ENCODE results near the gene COX7A2L. TPM values are rescaled to one million over a fixed set of nuclear protein-coding genes. Genes with fewer than 3 reads are reported as not detected.

COX7A2L gene
- polyA plus RNA-seq, 1 of the 3 experiments (the other 2 are of a cell fraction), result 77.6 TPM

DNA sequence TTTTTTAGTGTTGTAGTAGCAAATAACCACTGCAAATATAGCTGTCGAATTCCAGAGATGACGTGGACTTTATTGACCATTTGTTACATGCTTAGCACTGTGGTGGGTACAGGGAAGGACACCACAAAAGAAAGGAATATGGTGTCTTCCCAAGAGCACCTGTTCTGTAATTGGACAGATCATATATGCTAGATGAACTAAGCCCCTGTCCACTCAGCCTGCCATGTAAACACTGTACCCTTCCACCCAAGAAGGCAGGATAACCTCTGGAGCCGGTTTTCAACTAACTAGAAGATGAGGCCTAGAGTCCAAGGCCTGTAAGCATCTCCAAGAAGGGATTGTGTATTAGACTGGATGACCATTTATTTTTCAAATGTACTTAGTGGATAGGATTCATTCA, 44.1 kb downstream of the COX7A2L start:
- H3K9me3 ChIP-seq, result no peaks in the 10 kb centered on the region
- H3K9me2 ChIP-seq, result no peaks in the 10 kb centered on the region
- H3F3A ChIP-seq (replicated peaks; ENCODE audit: insufficient read depth), result peaks cover 24% of the 10 kb centered on the region
- H3K27ac ChIP-seq (ENCODE audit: low read depth in 2 of 2, low read length in 1 of 2), result no peak overlapping the region
- H3K79me2 ChIP-seq (ENCODE audit: insufficient read depth), result no peaks in the 10 kb centered on the region
- H3K27me3 ChIP-seq (ENCODE audit: insufficient read depth), result no peaks in the 10 kb centered on the region
- no peak overlapping the region for H3K4me3 ChIP-seq (ENCODE audit: low read depth in 2 of 2, low read length in 1 of 2)
- ChIA-PET CTCF (interaction anchor here (0.9 to 2.3 kb wide), 6 partner anchors 11 to 229 kb away, joined by 3 to 10 read pairs (median 3); no protein-coding TSS in a partner anchor), POLR2A (no interaction called here)
- H3K9ac ChIP-seq, result no peak overlapping the region
- TF ChIP-seq EZH2phosphoT487 (IDR thresholded peaks at IDR 0.05; ENCODE audit: borderline replicate concordance, low read depth), result no peak
- TF ChIP-seq SMC3 (IDR thresholded peaks at IDR 0.05; ENCODE audit: low read depth, low read length), result no peak
- TF ChIP-seq CHD2 (IDR thresholded peaks at IDR 0.05; ENCODE audit: low read length, partially characterized antibody), result no peak
- TF ChIP-seq TEAD4 (IDR thresholded peaks at IDR 0.05; ENCODE audit: borderline replicate concordance, insufficient read depth), result no peak
- TF ChIP-seq ELF1 (IDR thresholded peaks at IDR 0.05), result no peak
- TF ChIP-seq EP300 (IDR thresholded peaks at IDR 0.05; ENCODE audit: borderline replicate concordance in 1 of 2, low read depth in 1 of 2, low read length in 1 of 2), result no peak
- TF ChIP-seq, protein P1, sequence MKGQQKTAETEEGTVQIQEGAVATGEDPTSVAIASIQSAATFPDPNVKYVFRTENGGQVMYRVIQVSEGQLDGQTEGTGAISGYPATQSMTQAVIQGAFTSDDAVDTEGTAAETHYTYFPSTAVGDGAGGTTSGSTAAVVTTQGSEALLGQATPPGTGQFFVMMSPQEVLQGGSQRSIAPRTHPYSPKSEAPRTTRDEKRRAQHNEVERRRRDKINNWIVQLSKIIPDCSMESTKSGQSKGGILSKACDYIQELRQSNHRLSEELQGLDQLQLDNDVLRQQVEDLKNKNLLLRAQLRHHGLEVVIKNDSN (IDR thresholded peaks at IDR 0.05; ENCODE audit: borderline replicate concordance, low read depth), result no peak
- TF ChIP-seq RCOR1 (IDR thresholded peaks at IDR 0.05; ENCODE audit: low read length), result no peak
- TF ChIP-seq, protein P2, sequence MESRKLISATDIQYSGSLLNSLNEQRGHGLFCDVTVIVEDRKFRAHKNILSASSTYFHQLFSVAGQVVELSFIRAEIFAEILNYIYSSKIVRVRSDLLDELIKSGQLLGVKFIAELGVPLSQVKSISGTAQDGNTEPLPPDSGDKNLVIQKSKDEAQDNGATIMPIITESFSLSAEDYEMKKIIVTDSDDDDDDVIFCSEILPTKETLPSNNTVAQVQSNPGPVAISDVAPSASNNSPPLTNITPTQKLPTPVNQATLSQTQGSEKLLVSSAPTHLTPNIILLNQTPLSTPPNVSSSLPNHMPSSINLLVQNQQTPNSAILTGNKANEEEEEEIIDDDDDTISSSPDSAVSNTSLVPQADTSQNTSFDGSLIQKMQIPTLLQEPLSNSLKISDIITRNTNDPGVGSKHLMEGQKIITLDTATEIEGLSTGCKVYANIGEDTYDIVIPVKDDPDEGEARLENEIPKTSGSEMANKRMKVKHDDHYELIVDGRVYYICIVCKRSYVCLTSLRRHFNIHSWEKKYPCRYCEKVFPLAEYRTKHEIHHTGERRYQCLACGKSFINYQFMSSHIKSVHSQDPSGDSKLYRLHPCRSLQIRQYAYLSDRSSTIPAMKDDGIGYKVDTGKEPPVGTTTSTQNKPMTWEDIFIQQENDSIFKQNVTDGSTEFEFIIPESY (IDR thresholded peaks at IDR 0.05; ENCODE audit: borderline replicate concordance, low read depth), result no peak
- TF ChIP-seq SIN3A (IDR thresholded peaks at IDR 0.05; ENCODE audit: borderline replicate concordance, low read depth, low read length), result no peak
- TF ChIP-seq, protein P3, sequence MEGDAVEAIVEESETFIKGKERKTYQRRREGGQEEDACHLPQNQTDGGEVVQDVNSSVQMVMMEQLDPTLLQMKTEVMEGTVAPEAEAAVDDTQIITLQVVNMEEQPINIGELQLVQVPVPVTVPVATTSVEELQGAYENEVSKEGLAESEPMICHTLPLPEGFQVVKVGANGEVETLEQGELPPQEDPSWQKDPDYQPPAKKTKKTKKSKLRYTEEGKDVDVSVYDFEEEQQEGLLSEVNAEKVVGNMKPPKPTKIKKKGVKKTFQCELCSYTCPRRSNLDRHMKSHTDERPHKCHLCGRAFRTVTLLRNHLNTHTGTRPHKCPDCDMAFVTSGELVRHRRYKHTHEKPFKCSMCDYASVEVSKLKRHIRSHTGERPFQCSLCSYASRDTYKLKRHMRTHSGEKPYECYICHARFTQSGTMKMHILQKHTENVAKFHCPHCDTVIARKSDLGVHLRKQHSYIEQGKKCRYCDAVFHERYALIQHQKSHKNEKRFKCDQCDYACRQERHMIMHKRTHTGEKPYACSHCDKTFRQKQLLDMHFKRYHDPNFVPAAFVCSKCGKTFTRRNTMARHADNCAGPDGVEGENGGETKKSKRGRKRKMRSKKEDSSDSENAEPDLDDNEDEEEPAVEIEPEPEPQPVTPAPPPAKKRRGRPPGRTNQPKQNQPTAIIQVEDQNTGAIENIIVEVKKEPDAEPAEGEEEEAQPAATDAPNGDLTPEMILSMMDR (IDR thresholded peaks at IDR 0.05), result no peak
- no peak for TF ChIP-seq NFIC (IDR thresholded peaks at IDR 0.05; ENCODE audit: borderline replicate concordance)
- DNase-seq, result no peak
- no peak overlapping the region for H3K4me2 ChIP-seq
- peaks cover 0 to 27% of the 10 kb centered on the region in 2 experiments; a peak in 1 of 4 replicates for H3K4me1 ChIP-seq (ENCODE audit: control insufficient read depth in 1 of 2, insufficient read depth in 2 of 2, low read depth in 1 of 2, low read length in 1 of 2)
- H4K20me1 ChIP-seq (ENCODE audit: insufficient read depth), result no peaks in the 10 kb centered on the region
- 82% methylated on average over 3 of the region's 3 CpGs for WGBS (ENCODE audit: low lambda C conversion rate)
- peaks cover 55 to 60% of the 10 kb centered on the region in 2 experiments for H3K36me3 ChIP-seq (replicated peaks in 1 of 2; ENCODE audit: control insufficient read depth in 1 of 2, insufficient read depth in 2 of 2, low read length in 1 of 2)
- H2AFZ ChIP-seq (ENCODE audit: low read depth), result no peak overlapping the region
